NCI-H187 treated with DMSO at 0.1 percent for 48 hours (cell line): ENCODE results near the gene RASSF4.
A peak's percentile ranks its signal among the peaks of the same experiment; 100 is the strongest.

Source experiments
- DNase-seq: peaks from one replicate; lab custom pipeline; 2025; lab: John Stamatoyannopoulos, UW

RASSF4 gene

GRCh38 chr10:44962870-44963738 lies 3.5 kb downstream of the RASSF4 start:
- DNase-seq: peak; percentile 62

GRCh38 chr10:44963772-44964633 lies 4.4 kb downstream of the RASSF4 start:
- no peak for DNase-seq

GRCh38 chr10:44965104-44965503 lies 5.5 kb downstream of the RASSF4 start:
- no peak for DNase-seq

GRCh38 chr10:44965651-44966097 lies 6.1 kb downstream of the RASSF4 start:
- DNase-seq: no peak

GRCh38 chr10:44966129-44966815 lies 6.7 kb downstream of the RASSF4 start:
- no peak for DNase-seq

- DNase-seq: no peak
These were observed 7.4 kb downstream of the RASSF4 start for GRCh38 chr10:44966816-44967509.

- DNase-seq: no peak
These were observed 8.0 kb downstream of the RASSF4 start for GRCh38 chr10:44967616-44968015.

- DNase-seq: no peak
These were observed 8.5 kb downstream of the RASSF4 start for GRCh38 chr10:44968091-44968490.

GRCh38 chr10:44968500-44969400 lies 9.1 kb downstream of the RASSF4 start:
- no peak for DNase-seq

GRCh38 chr10:44969854-44970253 lies 10.3 kb downstream of the RASSF4 start:
- DNase-seq: no peak

- DNase-seq: no peak
These were observed 11.3 kb downstream of the RASSF4 start for GRCh38 chr10:44970812-44971395.

GRCh38 chr10:44971434-44971833 lies 11.8 kb downstream of the RASSF4 start:
- DNase-seq: no peak

- no peak for DNase-seq
These were observed 12.5 kb downstream of the RASSF4 start for GRCh38 chr10:44971935-44972757.

GRCh38 chr10:44972874-44973306 lies 13.3 kb downstream of the RASSF4 start:
- no peak for DNase-seq

- DNase-seq: no peak
These were observed 13.9 kb downstream of the RASSF4 start for GRCh38 chr10:44973323-44974081.

GRCh38 chr10:44974082-44974627 lies 14.6 kb downstream of the RASSF4 start:
- no peak for DNase-seq

- DNase-seq: no peak
These were observed 15.2 kb downstream of the RASSF4 start for GRCh38 chr10:44974628-44975430.
